Kidney tubule cell (primary cell): ENCODE results near the gene TMEM35B.
"Not testable (repeated sequence)": the region's sequence is repeated elsewhere in the genome, so short reads cannot be mapped to it uniquely, and the experiment has no call there.

ENCODE experiments used
- DNase-seq: peaks from one replicate; pipeline ENCODE4 v3.0.0-alpha.2; 2018; ENCODE audit warnings: low spot score

The TMEM35B gene

DNA sequence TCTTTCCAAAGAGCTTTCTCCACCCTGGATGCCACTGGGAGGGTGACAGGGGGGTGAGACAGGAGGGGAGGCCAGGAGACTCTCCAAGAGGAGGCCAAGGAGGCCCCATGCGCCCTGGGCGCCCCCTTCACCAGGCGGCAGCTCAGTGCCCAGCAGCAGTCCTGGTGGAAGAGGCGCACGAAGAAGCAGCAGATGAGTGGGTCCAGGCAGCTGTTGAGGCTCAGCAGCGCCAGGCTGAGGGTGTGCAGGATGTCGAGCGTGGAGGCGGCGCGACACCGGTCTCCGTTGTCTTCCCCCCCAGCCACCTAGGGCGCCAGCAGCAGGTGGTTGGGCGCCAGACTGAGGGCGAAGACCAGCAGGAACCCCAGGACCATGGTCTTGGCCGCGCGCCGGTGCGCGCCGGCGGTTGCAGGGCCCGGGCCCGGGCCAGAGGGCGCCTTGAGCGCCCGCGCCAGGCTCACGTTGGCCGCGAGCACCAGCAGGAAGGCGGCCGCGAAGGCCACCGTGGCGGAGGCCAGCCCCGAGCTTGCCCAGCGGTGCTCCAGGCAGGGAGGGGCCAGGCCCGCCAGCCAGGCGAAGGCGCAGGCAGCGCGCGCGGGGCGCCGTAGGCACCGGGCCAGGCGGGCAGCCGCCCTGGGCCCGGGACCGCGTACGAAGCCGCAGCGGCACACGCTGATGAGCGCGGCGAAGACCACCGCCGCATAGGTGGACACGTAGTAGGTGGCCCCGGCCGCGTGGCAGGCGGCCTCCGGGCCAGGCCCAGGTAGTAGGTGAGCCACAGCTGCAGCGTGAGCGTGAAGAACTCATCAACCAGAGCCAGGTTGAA is 8.6 kb downstream of the TMEM35B start:
- no peak for DNase-seq

DNA sequence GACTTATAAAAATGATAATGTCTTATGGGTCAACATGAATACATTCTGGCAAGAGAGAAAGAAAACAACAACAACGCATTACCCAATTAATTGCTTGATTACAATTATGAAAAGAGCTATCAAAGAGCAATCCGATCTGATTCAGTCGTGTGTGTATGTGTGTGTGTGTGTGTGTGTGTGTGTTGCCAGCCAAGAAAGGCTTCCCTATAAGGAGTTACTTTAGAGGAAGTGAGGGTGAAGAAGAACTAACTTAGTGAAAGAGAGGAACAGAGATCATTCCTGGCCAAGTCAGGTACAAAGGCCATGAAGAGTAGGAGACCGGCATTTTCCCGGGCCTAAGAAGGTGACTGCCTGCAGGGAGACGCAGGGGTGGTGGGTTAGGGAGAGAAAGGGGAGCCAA is 9.4 kb downstream of the TMEM35B start:
- DNase-seq = no peak

DNA sequence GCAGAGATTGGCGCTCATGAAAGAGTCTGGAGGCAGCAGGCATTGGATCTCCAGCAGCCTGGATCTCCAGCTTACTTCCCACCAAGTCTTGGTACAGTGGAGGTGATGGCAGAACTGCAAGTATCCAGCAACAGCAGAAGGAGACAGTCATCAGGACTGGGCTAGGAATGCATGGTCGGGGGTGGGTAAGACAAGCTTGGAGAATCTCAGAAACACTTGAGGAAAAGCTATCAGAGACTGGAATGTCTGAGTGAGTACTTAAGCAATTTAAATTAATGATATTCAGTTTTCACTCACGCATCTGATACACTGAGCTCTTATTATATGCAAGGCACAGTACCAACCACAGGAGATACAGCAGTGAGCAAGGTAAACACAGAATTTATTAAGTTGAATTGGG is 9.8 kb downstream of the TMEM35B start:
- peak; percentile 25 for DNase-seq

- DNase-seq = no peak
Measured at GRCh38 chr1:34974626-34975025, 10.5 kb downstream of the TMEM35B start.

DNA sequence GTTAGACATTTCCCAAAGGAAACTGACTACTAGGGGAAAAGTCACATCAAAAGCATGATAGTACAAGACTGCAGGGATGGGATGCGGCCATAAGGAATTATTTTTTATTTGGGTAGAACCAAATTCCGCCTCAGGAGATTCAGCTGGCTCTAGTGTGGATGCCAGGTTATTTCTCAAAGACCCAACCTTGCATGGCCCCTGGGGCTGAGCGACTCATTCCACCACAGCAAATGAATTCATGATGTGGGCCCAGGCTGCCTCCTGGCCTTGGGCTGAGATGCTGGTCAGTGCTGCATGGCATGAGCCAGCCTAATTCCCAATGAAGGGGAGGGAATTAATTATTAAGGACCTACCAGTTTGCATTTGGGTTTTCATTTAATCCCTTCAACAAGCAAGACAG is 11.8 kb downstream of the TMEM35B start:
- no peak for DNase-seq

GRCh38 chr1:34970829-34971228 is 14.3 kb downstream of the TMEM35B start:
- no peak for DNase-seq

DNA sequence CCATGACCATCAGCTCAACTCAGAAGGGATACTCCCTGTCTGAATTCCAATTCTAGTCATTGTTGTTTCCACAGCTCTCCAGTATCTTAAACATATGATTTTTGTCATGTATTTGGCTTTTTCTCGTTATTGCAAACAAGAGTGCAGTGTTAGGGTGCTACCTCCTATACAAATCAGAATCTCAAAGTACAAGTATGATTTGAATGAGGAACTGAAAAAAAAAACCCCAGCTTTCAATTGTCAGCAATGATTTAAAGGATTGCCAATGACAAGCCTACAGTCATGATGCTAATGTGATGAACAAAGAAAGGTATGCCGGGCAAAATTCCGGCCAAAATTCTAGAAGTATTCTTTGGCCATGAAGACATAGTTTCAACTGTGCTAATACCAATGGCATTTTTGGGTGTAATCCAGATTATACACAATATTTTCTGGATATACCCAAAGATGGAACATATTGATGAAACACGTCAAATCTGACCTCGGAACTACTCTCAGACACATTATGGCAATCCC is 14.9 kb downstream of the TMEM35B start:
- DNase-seq = no peak

DNA sequence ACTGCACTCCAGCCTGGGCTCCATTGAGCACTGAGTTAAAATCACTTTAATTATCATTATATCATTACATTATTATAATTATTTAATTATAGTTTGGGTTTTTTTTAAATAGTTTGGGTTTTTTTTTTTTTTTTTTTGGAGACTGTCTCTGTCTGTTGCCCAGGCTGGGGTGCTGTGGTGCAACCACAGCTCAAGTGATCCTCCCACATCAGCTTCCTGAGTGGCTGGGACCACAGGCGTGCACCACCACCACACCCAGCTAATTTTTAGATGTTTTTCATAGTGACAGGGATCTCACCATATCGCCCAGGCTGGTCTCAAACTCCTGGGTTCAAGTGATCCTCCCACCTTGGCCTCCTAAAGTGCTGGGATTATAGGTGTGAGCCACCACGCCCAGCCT is 16.9 kb downstream of the TMEM35B start:
- not testable (repeated sequence) for DNase-seq

DNA sequence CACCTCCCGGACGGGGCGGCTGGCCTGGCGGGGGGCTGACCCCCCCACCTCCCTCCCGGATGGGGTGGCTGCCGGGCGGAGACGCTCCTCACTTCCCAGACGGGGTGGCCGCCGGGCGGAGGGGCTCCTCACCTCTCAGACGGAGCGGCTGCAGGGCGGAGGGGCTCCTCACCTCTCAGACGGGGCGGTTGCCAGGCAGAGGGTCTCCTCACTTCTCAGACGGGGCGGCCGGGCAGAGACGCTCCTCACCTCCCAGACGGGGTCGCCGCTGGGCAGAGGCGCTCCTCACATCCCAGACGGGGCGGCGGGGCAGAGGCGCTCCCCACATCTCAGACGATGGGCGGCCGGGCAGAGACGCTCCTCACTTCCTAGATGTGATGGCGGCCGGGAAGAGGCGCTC is 17.5 kb downstream of the TMEM35B start:
- not testable (repeated sequence) for DNase-seq

DNA sequence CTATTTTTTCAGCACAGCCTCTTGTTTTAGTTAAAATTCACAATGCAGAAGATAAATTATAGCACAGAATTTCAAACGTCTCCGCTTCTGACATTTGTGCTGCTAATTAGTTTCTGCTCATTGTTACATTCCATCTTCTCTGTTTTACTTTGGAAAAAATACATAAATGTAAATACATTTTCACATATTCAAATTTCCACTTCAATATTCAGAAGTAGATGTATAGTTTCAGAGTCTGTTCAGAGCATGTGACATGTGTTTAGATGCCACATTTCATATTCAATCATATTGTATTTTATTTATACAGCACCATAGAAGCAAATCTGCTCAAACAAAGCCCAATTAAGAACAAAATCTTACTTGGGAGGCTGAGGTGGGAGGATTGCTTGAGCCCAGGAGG is 19.6 kb downstream of the TMEM35B start:
- no peak for DNase-seq

DNA sequence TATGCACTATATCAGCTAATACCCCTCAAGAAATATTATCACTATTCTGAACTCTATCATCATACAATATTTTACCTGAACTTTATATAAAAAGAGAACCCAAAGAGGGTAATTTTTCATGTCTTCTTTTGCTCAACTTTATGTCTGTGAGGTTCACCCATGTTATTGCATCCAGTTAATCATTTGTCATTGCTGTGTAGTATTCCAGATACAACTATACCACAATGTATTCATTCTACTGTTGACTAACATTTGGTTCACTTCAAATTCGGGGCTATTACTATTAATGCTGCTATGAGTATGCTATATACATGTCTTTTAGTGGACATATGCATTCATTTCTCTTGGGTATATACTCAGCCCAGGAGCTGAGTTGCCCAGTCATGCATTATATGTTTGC is 34.7 kb downstream of the TMEM35B start:
- DNase-seq = no peak

DNA sequence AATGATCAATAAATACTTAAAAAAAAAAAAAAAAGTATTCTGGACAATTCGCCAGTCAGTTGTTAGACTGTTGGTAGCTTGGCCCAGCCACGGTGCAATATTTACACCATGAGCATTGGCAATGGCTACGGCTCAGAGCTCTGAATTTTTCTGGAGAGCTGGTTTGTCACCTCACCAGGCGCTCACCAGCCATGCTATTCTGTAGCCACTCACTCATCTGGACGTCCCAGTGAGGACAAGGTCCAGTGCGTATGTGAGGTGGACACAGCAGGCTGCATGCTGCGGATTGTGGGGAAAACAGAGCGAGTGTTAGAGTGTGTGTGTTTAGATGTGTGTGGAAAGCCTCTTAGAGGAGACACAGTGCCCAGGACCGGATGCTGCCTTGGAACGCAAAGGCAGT is 36.4 kb downstream of the TMEM35B start:
- not testable (repeated sequence) for DNase-seq

DNA sequence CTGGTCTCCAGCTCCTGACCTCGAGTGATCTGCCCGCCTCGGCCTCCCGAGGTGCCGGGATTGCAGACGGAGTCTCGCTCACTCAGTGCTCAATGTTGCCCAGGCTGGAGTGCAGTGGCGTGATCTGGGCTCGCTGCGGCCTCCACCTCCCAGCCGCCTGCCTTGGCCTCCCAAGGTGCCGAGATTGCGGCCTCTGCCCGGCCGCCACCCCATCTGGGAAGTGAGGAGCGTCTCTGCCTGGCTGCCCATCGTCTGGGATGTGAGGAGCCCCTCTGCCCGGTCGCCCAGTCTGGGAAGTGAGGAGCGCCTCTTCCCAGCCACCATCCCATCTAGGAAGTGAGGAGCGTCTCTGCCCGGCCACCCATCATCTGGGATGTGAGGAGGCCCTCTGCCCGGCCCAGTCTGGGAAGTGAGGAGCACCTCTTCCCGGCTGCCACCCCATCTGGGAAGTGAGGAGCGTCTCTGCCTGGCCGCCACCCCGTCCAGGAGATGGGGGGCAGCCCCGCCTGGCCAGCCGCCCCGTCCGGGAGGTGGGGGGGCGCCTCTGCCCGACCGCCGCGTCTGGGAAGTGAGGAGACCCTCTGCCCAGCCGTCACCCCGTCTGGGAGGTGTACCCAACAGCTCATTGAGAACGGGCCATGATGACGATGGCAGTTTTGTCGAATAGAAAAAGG is 37.4 kb downstream of the TMEM35B start:
- DNase-seq = not testable (repeated sequence)

- DNase-seq = no peak
Measured at GRCh38 chr1:34946211-34946610, 38.9 kb downstream of the TMEM35B start.

GRCh38 chr1:34941798-34942197 is 43.3 kb downstream of the TMEM35B start:
- not testable (repeated sequence) for DNase-seq
